HG02885 (cell line): Measurements from ENCODE around the gene KRTCAP2.
"Not testable (repeated sequence)": the region's sequence is repeated elsewhere in the genome, so short reads cannot be mapped to it uniquely, and the experiment has no call there.

Source experiments
- ATAC-seq: cut with Tn5 transposase; IDR thresholded peaks from one replicate; pipeline ENCODE4 v1.9.1; 2021; ENCODE audit warnings: mild to moderate bottlenecking; ENCODE audit not compliant: unreplicated experiment, poor library complexity

The KRTCAP2 gene

GRCh38 chr1:155200920-155201319 lies 27.8 kb upstream of the KRTCAP2 start:
- ATAC-seq: no peak

DNA sequence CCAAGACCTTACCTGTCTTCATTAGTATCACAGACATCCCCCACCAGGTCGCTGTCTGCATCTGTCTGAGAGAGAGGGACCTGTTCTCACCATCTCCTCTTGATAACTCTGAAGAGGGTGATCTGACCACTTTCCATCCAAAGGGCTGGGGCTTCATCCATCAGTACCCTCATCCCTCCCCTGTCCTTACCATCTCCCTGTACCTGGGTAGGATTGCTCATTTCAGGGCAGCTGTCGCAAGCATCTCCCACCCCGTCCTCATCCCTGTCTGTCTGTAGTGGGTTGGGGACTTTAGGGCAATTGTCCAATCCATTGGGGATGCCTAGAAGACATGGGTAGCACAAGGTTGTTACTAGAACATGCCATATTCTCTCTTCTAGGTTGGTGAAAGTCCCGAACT lies 26.7 kb upstream of the KRTCAP2 start:
- no peak for ATAC-seq

DNA sequence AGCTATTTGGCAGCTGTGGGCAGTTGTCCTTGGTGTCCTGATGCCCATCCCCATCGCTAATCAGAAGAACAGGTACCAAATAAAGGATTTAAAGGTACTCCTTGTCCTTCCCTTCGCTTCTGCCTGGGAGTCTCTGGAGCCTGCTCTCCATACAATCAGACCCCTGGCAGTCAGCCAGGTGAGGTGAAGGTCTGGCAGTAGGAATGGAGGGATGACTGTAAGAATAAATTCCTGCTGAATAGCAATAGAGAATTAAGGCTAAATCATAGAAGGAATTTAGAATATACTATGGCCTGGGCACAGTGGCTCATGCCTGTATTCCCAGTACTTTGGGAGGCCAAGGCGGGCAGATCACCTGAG lies 25.4 kb upstream of the KRTCAP2 start:
- no peak for ATAC-seq

GRCh38 chr1:155197901-155198546 lies 24.9 kb upstream of the KRTCAP2 start:
- no peak for ATAC-seq

DNA sequence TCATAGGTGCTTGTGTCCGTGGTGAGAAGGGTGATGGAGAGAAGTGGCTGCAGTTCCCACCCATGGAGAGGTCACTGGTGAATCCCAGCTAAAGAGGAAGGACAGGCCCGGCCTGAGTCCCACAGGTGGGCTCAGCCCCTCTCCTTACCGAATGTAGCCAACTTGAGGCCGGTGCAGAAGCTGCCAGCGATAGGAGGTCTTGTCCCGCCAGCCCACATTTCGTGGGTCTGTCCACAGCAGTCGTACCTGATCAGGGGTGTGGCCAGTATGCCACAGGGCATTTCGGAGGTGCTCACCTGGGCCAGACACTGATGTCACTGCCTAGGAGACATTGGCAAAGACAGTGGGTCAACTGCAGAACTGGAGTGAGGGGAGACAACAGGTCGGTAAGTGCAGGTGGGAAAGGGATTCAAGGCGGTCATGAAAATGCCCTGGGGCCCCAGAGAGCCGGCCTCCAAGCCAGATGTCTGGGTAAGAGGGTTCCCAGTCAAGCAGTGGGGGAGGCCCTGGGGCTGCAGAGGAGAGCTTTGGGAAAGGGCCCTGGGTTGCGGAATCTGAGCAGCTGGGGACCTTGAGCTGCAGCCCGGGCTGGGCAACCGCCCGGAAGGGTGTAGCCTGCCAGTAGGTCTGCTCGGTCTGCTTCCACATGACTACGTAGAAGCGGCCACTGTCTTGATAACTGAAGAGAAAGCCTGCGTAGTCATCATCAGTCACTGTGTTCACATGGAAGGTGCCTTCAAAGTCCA lies 24.0 kb upstream of the KRTCAP2 start:
- ATAC-seq: no peak

DNA sequence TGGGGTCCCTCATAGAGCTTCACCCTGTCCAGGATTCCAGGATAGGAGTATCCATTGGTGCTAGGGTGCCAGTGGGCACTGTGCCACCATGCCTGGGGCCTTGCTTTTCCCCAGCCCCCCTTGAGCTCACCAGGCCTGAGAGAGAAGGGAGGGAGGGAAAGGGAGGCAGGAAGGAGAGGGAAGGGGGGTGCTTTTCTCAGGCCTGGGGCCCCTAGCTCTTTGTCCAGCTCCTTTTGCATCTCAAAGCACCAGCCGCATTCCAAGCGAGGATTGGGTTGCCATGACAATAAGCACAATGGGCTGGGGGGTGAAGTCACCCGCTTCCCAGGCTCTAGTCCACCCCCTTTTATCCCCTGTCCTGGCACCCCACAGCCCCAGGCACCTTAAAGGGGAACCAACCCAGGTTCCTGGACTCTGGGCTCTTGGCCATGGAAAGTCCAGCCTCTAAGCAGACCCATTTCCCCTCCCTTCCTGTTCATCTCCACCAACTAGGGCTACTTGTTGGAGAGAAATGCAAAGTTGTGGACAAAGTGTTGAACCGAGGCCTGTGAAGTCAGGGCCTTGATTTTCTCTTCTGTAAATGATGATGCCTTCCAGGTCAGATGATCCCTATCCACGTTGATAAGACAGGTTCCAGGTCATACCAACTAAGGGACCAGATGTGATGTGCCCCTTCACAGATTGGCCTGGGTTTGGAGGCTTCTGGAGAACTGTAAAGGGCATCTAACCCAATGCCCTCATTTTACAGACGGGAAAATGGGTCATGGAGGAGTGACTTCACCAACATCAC lies 23.2 kb upstream of the KRTCAP2 start:
- no peak for ATAC-seq

DNA sequence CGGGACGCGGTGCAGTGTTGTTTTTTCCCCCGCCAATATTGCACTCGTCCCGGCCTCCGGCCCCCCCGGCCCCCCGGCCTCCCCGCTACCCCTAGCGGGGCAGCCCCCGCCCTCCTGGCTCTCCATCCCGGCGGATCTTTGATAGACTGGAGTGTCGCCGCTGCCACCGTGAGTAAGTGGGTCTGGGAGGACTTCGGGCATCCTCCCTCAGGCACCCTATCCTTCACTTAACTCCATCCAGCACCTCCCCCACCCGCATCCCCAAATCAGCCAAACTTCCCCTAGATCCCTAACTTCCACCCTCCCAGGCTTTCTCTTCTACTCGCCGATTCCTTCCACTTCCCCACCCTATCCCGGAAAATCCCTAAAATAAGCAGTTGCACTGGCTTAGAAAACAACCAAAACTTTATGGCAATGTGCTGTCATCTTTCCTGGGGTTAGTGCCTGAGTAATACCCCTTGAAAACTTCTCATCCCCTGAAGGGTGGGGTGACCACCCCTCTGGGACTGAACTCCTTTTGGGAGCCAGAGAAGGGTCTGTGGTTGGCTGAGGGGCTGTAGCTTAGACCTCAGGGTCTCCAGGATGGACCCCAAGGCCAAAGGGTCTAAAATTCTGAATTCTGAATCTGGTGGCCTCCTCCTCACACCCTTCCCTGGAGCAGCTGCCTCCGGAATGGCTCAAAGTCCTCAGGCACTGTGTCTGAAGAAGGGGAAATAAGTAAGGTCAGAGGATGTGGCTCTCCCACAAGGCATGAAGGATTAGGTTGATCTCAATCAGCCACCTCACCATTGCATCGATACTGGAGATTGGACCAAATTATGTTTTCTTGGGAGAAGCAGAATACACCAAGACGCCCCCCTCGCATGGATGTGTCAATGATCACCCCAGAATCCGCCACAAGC lies 22.3 kb upstream of the KRTCAP2 start:
- ATAC-seq: no peak

DNA sequence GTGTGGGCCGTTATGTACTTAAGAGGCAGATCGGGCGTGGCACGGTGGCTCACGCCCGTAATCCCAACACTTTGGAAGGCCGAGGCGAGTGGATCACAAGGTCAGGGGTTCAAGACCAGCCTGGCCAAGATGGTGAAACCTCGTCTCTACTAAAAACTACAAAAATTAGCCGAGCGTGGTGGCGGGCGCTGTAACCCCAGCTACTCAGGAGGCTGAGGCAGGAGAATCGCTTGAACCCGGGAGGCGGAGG lies 20.8 kb upstream of the KRTCAP2 start:
- ATAC-seq: not testable (repeated sequence)

- peak; percentile 74 for ATAC-seq
These were observed 20.3 kb upstream of the KRTCAP2 start for GRCh38 chr1:155193275-155193990.

DNA sequence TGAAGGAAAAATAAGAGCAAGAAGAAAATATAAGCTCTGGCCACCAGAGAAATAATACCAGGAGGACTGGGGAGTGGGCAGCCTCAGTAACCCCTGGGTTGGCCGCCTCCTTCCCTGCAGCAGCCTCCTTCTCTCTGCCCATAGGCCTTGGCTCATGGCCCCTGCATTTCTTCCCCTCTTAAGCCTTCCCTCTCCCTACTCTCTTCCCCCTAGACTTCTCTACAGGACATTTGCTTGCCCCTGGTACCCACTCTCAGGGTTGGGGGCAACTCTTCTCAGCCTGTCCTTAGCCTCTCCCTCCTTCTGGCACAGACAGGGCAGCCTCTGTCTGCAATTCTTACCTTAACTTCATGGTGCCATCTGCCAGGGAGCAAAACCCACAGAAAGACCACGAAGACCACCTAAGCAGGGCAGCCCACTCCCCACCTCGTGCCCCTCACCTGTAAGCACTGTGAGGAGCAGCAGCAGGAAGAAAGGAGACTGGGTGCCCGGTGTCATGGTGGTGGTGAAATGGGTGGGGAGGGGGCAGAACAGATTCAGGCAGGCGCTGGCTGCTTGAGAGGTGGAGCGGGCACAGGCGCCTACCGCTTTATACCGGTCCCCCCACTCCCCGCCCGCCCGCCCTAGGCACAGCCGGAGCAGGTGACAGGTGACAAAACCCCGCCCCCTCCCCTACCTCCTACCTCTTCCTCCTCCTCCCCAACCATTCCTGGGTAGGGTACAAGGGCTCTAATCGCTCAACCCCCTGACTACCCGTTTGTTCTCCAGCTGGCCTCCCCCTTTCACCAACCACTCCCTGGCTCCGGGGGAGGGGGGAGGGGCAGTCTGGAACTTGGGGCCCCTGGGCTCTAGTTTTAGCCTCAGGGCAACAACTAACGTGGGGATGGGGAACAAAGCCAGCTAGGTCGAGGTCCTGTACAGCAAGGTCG lies 19.5 kb upstream of the KRTCAP2 start:
- no peak for ATAC-seq

- ATAC-seq: no peak
These were observed 18.8 kb upstream of the KRTCAP2 start for GRCh38 chr1:155191904-155192303.

DNA sequence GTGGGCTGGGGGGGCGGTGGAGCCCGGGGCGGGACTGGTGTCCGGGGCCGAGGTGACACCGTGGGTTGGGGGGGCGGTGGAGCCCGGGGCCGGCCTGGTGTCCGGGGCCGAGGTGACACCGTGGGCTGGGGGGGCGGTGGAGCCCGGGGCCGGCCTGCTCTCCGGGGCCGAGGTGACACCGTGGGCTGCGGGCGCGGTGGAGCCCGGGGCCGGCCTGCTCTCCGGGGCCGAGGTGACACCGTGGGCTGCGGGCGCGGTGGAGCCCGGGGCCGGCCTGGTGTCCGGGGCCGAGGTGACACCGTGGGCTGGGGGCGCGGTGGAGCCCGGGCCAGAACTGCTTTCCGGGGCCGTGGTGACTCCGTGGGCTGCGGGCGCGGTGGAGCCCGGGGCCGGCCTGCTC lies 16.8 kb upstream of the KRTCAP2 start:
- ATAC-seq: not testable (repeated sequence)

DNA sequence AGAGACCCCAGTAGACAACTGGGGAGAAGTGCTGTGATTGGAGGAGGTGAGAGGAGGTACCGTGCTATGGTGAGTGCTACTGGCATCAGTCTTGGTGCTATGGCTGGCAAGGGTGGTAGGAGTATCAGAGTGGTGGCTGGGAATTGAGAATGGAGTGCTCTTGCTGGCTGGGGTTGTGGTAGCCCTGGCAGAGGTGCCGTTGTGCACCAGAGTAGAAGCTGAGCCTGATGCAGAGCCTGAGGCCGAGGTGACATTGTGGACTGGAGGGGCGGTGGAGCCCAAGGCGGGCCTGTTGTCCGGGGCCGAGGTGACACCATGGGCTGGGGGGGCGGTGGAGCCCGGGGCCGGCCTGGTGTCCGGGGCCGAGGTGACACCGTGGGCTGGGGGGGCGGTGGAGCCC lies 15.2 kb upstream of the KRTCAP2 start:
- no peak for ATAC-seq

- ATAC-seq: no peak
These were observed 14.4 kb upstream of the KRTCAP2 start for GRCh38 chr1:155187456-155187891.

DNA sequence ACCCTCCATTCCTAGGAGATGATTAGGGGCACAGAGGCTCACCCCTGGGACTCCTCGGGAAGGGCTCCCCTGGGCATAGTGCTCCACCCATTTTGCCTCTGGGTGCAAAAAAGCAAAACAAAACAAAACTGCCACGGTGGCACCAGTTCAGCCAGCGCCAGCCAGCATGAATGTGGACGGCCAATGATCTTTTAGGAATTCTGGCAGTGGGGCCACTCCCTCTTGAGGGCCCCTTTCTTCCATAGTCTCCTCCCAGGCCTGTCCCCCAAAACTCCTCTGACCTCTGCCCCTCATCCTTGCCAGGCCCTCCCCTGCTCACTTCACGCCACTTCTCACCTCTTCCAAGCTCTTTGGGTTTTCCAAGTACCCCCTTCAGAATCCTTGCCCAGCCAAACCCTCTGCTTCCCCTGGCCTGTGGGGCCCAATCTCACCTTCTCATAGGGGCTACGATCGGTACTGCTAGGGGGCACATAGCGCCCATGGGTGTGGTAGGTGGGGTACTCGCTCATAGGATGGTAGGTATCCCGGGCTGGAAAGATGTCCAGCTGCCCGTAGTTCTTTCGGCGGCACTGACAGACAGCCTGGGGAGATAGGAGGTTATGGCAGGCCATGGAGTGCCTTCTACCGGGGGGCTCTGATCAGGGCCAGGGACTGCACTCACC lies 13.8 kb upstream of the KRTCAP2 start:
- ATAC-seq: no peak

- ATAC-seq: no peak
These were observed 13.1 kb upstream of the KRTCAP2 start for GRCh38 chr1:155186067-155186793.

DNA sequence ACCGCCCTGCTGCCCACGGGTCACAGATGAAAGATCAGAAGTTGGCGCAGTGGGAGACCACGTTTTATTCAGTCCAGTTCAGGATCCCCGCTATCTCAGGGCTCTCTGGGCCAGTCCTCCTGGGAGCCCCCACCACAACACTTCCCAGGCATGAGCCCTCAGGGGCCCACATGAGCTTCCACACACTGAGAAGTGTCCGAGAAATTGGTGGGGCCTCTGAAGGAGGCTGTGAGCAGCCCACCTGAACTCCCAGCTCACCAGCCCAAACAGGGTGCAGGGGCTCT lies 12.6 kb upstream of the KRTCAP2 start:
- ATAC-seq: peak; percentile 9
